HFFc6 (cell line): ENCODE measurements around the gene CMIP. TPM values are rescaled to one million over a fixed set of nuclear protein-coding genes. Genes with fewer than 3 reads are reported as not detected.
"Not testable (repeated sequence)": the region's sequence is repeated elsewhere in the genome, so short reads cannot be mapped to it uniquely, and the experiment has no call there.

ENCODE experiments used
- DNase-seq: peaks from one replicate; pipeline ENCODE4 v3.0.0-alpha.2; 2018
- H3K27ac Mint-ChIP-seq: 2 replicates; pipeline ENCODE4 v1.8.0; 2020; ENCODE audit warnings: mild to moderate bottlenecking, mixed read lengths
- H3K27me3 Mint-ChIP-seq: 2 replicates; pipeline ENCODE4 v1.8.0; 2021; ENCODE audit warnings: mild to moderate bottlenecking, moderate library complexity, mixed read lengths; ENCODE audit not compliant: insufficient read depth
- H3K36me3 Mint-ChIP-seq: 2 replicates; pipeline ENCODE4 v1.8.0; 2021; ENCODE audit warnings: low read depth, mixed read lengths
- H3K4me1 Mint-ChIP-seq: 2 replicates; pipeline ENCODE4 v1.8.0; 2020; ENCODE audit warnings: low read depth, mixed read lengths
- H3K4me3 Mint-ChIP-seq: 2 replicates; pipeline ENCODE4 v1.8.0; 2020; ENCODE audit warnings: mild to moderate bottlenecking, moderate library complexity, mixed read lengths
- H3K9me3 Mint-ChIP-seq: 2 replicates; pipeline ENCODE4 v1.8.0; 2020; ENCODE audit warnings: mild to moderate bottlenecking, mixed read lengths
- CTCF ChIP-seq: fragments of 200-600 bp; sonication (generic); IDR thresholded peaks from 2 replicates; pipeline ENCODE4 v1.5.0; 2021; ENCODE audit warnings: antibody characterized with exemption, mild to moderate bottlenecking
- total RNA-seq, 6 experiments: library from RNA; stranded (reverse); fragmentation: NEBNext Ultra II Directional; extraction: Animal tissue kit (Norgen Biotek cat#: 25700); gene quantifications; 2 replicates in 1 of 6; 3 replicates in 5 of 6; pipeline ENCODE4 v1.2.3, GENCODE V29; 2021

Gene CMIP
- total RNA-seq, 6 experiments from 2014 or later: 35.9 to 48.0 (median 43.5) TPM

- DNase-seq: no peak
- Mint-ChIP-seq H3K27me3 (no peaks in the 10 kb centered on the region; the same call in 1 of the 2 replicates), H3K4me1 (peaks cover 3% of the 10 kb centered on the region; the same call in 1 of the 2 replicates), H3K36me3 (peaks cover 2% of the 10 kb centered on the region; the same call in 1 of the 2 replicates), H3K4me3 (no peak overlapping the region), H3K9me3 (no peaks in the 10 kb centered on the region), H3K27ac (no peak overlapping the region)
- no peak for TF ChIP-seq CTCF
These were observed 242.0 kb downstream of the CMIP start for GRCh38 chr16:81686391-81687130.

GRCh38 chr16:81687131-81687456 is 242.5 kb downstream of the CMIP start:
- no peak overlapping the region for H3K4me3 Mint-ChIP-seq
- H3K9me3 Mint-ChIP-seq: no peaks in the 10 kb centered on the region
- peaks cover 8% of the 10 kb centered on the region; the same call in 1 of the 2 replicates for H3K36me3 Mint-ChIP-seq
- H3K27me3 Mint-ChIP-seq: no peaks in the 10 kb centered on the region; the same call in 1 of the 2 replicates
- TF ChIP-seq CTCF: no peak
- peaks cover 8% of the 10 kb centered on the region for H3K4me1 Mint-ChIP-seq
- no peak overlapping the region for H3K27ac Mint-ChIP-seq
- DNase-seq: no peak

GRCh38 chr16:81688182-81688581 is 243.6 kb downstream of the CMIP start:
- Mint-ChIP-seq H3K27ac (no peak overlapping the region), H3K4me1 (peaks cover 18% of the 10 kb centered on the region), H3K36me3 (peaks cover 14% of the 10 kb centered on the region; the same call in 1 of the 2 replicates), H3K9me3 (no peaks in the 10 kb centered on the region), H3K4me3 (no peak overlapping the region), H3K27me3 (no peaks in the 10 kb centered on the region; the same call in 1 of the 2 replicates)
- TF ChIP-seq CTCF: no peak
- no peak for DNase-seq

GRCh38 chr16:81688839-81689238 is 244.2 kb downstream of the CMIP start:
- not testable (repeated sequence) for H3K9me3 Mint-ChIP-seq, DNase-seq, H3K27ac Mint-ChIP-seq, H3K27me3 Mint-ChIP-seq, H3K4me3 Mint-ChIP-seq
- Mint-ChIP-seq H3K36me3 (peaks cover 16% of the 10 kb centered on the region; the same call in 1 of the 2 replicates), H3K4me1 (peaks cover 25% of the 10 kb centered on the region)

- peaks cover 16% of the 10 kb centered on the region; the same call in 1 of the 2 replicates for H3K36me3 Mint-ChIP-seq
- no peak for TF ChIP-seq CTCF
- no peaks in the 10 kb centered on the region for H3K9me3 Mint-ChIP-seq
- no peak overlapping the region for H3K27ac Mint-ChIP-seq
- no peak overlapping the region for H3K4me3 Mint-ChIP-seq
- DNase-seq: no peak
- peaks cover 40% of the 10 kb centered on the region for H3K4me1 Mint-ChIP-seq
- H3K27me3 Mint-ChIP-seq: peaks cover 2% of the 10 kb centered on the region; the same call in 1 of the 2 replicates
These were observed 247.4 kb downstream of the CMIP start for GRCh38 chr16:81692021-81692420.

GRCh38 chr16:81692571-81692970 is 248.0 kb downstream of the CMIP start:
- H3K9me3 Mint-ChIP-seq: no peaks in the 10 kb centered on the region
- peaks cover 16% of the 10 kb centered on the region; the same call in 1 of the 2 replicates for H3K36me3 Mint-ChIP-seq
- no peak for TF ChIP-seq CTCF
- no peak for DNase-seq
- peaks cover 40% of the 10 kb centered on the region for H3K4me1 Mint-ChIP-seq
- H3K27ac Mint-ChIP-seq: peak overlapping the region; percentile 81
- H3K27me3 Mint-ChIP-seq: peaks cover 2% of the 10 kb centered on the region; the same call in 1 of the 2 replicates
- H3K4me3 Mint-ChIP-seq: peak overlapping the region; percentile 51; the same call in 1 of the 2 replicates
